Epithelial cell of esophagus (primary cell): ENCODE data around the gene PDE9A.

Experiments used
- DNase-seq: peaks from one replicate; pipeline ENCODE4 v3.0.0; 2010; ENCODE audit warnings: low read depth
- H3K4me3 ChIP-seq: 2 replicates; pipeline ENCODE4 v1.5.1; 2011; ENCODE audit warnings: mild to moderate bottlenecking, low read length, control low read depth
- TF ChIP-seq, protein P1 (sequence below): IDR thresholded peaks from 2 replicates; pipeline ENCODE4 v1.5.1; 2011; ENCODE audit warnings: low read depth, mild to moderate bottlenecking, low read length, control low read depth, inconsistent platforms; ENCODE audit not compliant: insufficient read depth; ENCODE audit errors: missing control alignments

Gene PDE9A

GRCh38 chr21:42654179-42654912 is 925 bp downstream of the PDE9A start:
- DNase-seq, result no peak
- H3K4me3 ChIP-seq, result peak overlapping the region; percentile 39
- TF ChIP-seq, protein P1, sequence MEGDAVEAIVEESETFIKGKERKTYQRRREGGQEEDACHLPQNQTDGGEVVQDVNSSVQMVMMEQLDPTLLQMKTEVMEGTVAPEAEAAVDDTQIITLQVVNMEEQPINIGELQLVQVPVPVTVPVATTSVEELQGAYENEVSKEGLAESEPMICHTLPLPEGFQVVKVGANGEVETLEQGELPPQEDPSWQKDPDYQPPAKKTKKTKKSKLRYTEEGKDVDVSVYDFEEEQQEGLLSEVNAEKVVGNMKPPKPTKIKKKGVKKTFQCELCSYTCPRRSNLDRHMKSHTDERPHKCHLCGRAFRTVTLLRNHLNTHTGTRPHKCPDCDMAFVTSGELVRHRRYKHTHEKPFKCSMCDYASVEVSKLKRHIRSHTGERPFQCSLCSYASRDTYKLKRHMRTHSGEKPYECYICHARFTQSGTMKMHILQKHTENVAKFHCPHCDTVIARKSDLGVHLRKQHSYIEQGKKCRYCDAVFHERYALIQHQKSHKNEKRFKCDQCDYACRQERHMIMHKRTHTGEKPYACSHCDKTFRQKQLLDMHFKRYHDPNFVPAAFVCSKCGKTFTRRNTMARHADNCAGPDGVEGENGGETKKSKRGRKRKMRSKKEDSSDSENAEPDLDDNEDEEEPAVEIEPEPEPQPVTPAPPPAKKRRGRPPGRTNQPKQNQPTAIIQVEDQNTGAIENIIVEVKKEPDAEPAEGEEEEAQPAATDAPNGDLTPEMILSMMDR, result no peak

DNA sequence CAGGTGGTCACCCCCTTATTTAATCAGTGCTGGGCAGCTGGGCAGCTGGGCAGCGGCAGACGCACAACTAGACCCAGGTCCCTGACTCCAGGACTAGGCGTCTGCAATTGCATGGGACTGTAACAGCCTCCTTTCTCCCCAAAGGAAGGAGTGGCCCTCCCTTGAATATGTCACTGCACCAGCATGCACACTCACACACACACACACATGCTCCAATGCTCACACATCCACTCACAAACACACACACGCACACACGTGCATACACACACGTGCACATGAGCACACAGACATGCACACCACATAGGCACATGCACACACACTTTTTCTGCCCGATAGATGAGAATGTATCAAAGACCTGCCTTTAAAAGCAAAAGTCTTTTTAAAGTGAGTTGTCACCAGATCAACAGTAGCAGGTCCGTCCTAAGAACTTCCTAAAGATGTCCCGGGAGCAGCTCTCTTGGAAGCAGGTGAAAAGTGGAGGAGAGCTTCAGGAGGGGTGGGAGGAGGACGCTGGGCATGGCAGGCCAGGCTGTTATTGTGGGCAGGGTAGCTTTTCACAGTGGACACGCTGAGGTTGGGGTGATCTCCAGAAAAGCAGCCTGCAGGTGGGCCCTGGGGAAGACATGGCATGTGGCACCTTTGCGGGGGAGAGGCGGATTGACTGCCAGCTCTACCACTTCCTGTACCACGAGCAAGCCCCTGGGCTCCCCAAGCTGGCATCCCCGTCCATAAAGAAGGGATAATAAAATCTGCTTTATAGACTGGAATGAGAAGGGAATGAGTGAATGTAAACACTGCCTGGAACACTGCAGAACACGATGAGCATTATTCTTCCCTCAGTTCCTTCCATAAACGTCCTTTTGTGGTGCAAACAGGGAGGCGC is 1.7 kb downstream of the PDE9A start:
- TF ChIP-seq, protein P1, result no peak
- no peak for DNase-seq
- no peak overlapping the region for H3K4me3 ChIP-seq

DNA sequence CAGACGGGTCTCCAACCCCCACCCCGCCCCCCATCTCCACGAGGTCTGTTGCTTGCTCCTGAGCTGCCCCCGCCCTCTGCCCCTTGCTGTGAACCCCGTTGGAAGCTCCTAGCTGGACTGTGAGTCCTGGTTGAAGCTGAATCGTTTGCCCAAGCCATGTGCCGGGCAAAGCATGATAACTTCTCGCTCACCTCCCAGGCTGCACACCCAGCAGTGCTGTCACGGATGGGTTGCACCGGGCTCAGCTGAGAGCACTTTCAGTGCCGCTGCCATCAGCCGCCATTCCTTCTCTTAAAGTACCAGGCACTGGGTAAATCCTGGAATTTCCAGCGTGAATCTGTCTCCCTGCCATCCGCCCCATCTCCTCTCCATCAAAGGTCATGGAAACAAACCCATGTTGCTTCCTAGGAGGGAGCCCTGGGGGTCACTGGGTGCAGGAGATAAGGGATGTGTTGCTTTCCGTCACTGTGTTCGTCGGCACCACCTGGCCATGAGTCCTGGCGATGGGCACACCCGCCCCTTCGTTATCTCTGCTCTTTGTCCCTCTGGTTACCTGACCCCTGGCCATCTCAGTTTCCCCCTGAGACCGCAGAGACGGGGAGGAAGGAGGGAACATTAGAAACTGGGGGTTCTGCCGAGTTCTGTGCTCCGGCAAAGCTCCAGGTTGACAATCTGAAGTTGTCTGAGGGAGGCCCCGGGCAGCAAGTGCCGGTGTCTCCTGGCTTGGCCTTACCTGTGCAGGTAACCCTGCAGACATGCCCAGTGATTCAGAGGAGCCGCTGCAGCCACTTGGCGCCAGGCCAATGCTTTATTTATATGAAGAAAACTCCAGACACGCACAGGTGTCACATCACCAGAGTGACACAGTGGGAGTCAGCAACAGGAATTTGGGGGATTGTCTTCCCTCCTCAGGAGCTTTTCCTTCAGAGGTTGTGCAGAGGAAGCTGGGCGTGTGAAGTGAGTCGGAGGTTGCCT is 2.7 kb downstream of the PDE9A start:
- TF ChIP-seq, protein P1, result no peak
- DNase-seq, result peak; percentile 61
- no peak overlapping the region for H3K4me3 ChIP-seq

DNA sequence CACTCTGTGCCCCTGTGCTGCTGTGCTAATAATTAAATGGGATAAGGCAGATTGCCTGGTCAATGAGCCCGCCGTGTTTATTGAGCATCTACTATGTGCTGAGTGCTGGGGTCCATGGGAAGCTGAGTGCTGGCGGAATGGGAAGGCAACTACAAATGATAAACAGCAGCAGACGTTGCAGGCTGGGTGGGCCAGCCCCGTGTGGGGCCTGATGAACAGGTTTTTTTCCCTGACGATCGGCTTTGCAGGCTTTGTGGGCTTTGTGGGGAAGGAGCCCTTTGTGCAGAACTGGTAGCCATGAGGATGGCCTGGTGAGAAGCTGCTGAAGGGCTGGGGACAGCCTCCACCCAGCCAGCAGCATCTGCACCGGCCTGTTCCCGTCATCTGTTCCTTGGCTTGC is 3.5 kb downstream of the PDE9A start:
- H3K4me3 ChIP-seq, result no peak overlapping the region
- TF ChIP-seq, protein P1, result no peak
- no peak for DNase-seq

GRCh38 chr21:42657676-42658319 is 4.4 kb downstream of the PDE9A start:
- no peak for DNase-seq
- no peak overlapping the region for H3K4me3 ChIP-seq
- TF ChIP-seq, protein P1, result no peak
